Muscle layer of colon (tissue), 2 donors: ENCODE results near the gene MZT2A.
"Not testable (repeated sequence)": the region's sequence is repeated elsewhere in the genome, so short reads cannot be mapped to it uniquely, and the experiment has no call there.

Source experiments
- H3K27ac ChIP-seq: one replicate; pipeline ENCODE4 v1.7.0; 2013; ENCODE audit warnings: low read depth, mild to moderate bottlenecking, low read length, moderate library complexity
- H3K27me3 ChIP-seq, 2 donors: one replicate each; pipeline ENCODE4 v1.7.0; 2013; ENCODE audit warnings: low read length in 2 of 2, mild to moderate bottlenecking in 2 of 2; ENCODE audit not compliant: insufficient read depth in 2 of 2, control insufficient read depth in 1 of 2
- H3K36me3 ChIP-seq: one replicate; pipeline ENCODE4 v1.7.0; 2013; ENCODE audit warnings: mild to moderate bottlenecking, low read length; ENCODE audit not compliant: insufficient read depth
- H3K4me1 ChIP-seq: one replicate; pipeline ENCODE4 v1.7.0; 2013; ENCODE audit warnings: mild to moderate bottlenecking, low read length; ENCODE audit not compliant: insufficient read depth
- H3K4me3 ChIP-seq, 2 donors: one replicate each; pipeline ENCODE4 v1.7.0; 2013; ENCODE audit warnings: low read length in 2 of 2, low read depth in 1 of 2, mild to moderate bottlenecking in 1 of 2, moderate library complexity in 1 of 2
- H3K9ac ChIP-seq: one replicate; pipeline ENCODE4 v1.7.0; 2013; ENCODE audit warnings: low read length
- H3K9me3 ChIP-seq: one replicate; pipeline ENCODE4 v1.7.0; 2013; ENCODE audit warnings: mild to moderate bottlenecking, low read length
- donor health status: abdominal sarcoma.
- donor health status: Adenocarcinoma of cecum.

The MZT2A gene

DNA sequence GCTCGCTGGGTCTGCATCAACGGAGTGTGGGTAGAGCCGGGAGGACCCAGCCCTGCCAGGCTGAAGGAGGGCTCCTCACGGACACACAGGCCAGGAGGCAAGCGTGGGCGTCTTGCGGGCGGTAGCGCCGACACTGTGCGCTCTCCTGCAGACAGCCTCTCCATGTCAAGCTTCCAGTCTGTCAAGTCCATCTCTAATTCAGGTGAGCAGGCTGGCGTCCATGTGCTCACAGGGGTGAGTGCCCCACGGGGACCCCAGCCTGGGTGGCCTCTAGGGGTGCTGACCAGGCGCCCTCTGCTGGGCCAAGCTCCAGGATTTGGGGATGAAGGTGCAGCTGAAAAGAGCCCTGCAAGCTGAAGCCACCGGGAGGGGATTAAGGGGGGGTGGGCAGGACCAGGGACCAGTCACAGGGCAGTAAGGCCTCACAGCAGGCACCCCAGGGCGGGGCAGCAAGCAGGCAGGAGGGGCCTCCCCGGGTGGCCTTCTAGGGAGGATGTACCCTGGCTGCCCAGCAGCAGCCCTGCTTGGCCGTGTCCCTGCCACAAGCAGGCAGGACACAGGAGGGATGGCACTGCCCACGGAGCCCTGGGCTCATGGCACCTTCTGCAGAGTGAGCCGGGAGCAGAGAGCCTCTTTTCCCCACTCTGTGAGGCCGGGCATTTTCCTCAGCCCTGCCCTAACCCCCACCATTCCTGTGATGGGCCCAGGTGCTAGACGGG is 38.6 kb upstream of the MZT2A start:
- not testable (repeated sequence) for H3K9me3 ChIP-seq, H3K36me3 ChIP-seq, H3K4me1 ChIP-seq, H3K27me3 ChIP-seq, H3K4me3 ChIP-seq, H3K27ac ChIP-seq, H3K9ac ChIP-seq

DNA sequence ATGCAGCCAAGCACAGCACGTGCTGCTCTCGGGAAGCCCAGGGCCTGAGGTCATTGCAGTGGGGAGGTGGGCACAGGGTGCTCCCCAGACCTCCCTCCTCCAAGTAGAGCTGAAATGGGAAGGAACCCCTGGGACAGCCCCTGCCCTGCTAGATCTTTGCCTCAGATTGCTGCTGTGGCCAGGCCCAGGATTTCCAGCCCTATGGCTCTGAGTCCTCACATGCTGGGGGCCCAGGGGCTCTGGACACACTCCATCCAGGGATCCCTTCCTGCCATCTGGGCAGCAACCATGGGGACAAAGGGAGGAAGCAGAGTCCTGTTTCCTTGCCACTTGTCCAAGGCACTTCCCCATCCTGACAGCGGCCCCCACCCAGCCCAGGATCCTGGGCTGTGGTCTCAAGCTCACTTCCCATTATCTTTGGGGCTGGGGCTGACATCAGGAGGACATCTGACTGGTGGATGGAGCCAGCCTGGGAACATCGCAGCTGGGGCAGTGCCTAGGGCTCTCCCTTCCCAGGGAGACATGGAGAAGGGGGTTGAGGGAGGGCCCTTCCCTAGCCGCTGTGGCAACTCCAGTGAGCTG is 37.8 kb upstream of the MZT2A start:
- not testable (repeated sequence) for H3K9me3 ChIP-seq, H3K4me3 ChIP-seq, H3K27ac ChIP-seq, H3K4me1 ChIP-seq, H3K36me3 ChIP-seq, H3K9ac ChIP-seq, H3K27me3 ChIP-seq

DNA sequence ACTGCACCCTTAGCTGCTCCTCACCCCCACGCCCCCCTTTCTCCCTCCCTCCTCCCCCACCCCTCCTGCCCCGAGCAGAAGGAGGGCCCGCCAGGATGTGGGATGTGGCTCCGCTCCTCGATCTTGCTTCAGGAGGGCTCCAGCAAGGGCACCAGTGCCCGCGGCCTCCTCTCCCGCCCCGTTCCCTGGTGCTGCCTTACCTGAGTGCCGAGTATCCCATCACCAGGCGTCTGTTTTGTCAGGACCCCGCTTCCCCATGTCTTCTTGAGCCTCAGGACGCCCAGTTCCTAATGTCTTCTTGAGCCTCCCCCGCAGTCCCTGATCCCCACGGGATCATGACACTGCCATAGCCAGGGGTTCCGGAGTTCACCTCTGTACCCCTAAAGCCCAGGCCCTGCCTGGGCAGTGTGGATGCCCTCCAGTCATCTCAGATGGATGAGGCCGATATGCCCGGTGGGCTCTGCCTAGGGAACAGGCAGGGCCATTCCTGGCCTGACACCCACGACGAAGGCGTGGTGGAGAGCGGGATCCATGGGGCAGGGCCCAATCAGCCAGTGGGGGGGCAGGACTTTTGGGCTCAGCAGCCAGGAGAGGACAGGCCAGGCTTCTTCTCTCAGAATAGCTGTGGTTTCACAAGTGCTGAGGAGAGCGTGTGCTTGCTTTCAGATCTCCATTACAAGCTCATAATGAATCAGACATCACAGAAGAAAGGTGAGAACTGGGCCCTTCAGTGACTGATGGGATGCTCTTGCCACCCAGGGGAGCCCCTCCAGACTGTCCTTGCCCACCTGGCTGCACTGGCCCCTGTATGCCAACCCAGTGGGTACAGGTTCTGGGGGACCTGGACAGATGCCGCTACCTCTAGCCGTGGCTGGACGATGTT is 37.0 kb upstream of the MZT2A start:
- H3K36me3 ChIP-seq, H3K9ac ChIP-seq, H3K27ac ChIP-seq, H3K27me3 ChIP-seq, H3K4me1 ChIP-seq, H3K4me3 ChIP-seq, H3K9me3 ChIP-seq: not testable (repeated sequence)

DNA sequence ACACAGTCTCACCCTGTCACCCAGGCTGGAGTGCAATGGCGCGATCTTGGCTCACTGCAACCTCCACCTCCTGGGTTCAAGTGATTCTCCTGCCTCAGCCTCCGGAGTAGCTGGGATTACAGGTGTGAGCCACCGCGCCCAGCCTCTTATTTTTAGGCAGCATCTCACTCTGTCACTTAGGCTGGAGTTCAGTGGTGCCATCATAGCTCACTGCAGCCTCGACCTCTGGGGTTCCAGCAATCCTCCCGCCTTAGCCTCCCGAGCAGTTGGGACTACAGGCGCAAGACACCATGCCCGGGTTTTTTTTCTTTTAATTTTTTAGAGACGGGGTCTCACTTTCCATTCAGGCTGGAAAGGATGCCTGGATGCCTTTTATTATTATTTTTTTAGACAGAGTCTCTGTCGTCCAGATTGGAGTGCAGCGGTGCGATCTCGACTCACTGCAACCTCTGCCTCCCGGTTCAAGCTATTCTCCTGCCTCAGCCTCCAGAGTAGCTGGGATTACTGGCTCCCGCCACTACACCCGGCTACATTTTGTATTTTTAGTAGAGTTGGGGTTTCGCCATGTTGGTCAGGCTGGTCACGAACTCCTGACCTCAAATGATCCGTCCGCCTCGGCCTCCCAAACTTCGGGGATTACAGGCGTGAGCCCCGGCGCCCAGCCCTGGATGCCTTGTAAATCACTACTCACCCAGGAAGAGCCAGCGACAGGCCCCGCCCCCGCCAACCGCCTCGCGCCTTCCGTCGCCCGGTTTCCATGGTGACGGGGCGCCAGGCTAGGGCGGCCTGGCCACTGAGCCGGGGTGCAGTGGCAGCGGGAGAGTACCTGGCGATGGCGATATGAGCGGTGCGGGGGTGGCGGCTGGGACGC is 35.2 kb upstream of the MZT2A start, which contains the start of gene CCDC74A:
TSS of gene CCDC74A (plus strand) at position 758 of the 871 bp plus-strand sequence. CDS start at position 841, 83 bp downstream.
- H3K9ac ChIP-seq, H3K4me1 ChIP-seq, H3K27me3 ChIP-seq, H3K9me3 ChIP-seq, H3K36me3 ChIP-seq, H3K27ac ChIP-seq: not testable (repeated sequence)
- peak within 1 kb of the TSS in 1 of 2 donors; percentile 49 for H3K4me3 ChIP-seq

DNA sequence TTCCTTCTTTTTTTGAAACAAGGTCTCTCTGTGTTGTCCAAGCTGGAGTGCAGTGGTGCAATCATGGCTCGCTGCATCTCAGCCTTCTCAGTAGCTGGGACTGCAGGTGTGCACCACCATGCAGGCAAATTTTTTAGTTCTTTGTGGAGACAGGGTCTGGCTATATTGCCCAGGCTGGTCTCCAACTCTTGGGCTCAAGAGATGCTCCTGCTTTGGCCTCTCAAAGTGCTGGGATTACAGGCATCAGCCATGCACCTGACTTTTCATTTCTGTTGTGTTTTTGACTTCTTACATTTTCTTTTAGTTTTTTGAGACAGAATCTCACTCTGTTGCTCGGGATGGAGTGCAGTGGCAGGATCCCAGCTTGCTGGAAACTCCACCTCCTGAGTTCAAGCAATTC is 33.1 kb upstream of the MZT2A start:
- H3K9me3 ChIP-seq, H3K36me3 ChIP-seq, H3K4me3 ChIP-seq, H3K9ac ChIP-seq, H3K4me1 ChIP-seq, H3K27ac ChIP-seq, H3K27me3 ChIP-seq: not testable (repeated sequence)

DNA sequence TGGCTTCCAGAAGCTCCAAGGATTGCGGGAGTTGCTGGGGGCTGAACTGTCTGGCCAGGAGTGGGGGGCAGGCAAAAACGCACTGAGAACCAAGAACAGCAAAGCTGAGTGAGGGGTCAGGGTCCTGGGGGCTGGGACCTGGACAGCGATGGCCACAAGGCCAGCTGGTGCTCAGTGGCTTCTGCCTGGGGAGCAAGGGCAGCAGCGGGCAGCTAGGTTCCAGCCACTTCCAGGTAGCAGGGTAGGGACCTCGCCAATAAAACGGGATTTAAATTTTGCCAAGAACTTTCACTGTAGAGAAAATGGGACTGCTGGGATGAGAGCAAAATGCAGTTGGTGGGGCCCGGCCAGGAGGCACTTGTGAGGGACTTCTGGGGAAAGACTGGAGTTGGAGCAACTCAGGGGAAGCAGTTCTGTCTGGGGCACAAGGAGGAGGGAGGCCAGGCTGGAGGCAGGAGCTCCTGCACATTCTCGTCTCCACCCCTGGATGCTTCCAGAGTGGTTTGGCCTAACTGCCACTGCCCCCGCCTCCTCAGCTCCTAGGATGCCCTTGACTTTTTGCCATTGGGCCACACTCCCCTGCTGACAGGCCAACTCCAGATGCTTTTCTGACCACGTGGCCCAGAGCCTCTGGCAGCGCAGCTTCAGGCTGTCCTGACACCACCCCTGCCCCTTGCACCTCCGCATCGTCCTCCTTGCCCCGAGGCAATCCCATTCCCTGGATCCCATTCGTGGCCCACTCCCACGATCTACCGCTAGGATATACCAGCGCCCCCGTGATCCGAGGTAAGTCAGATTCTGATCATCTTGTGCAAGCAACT is 30.0 kb upstream of the MZT2A start:
- H3K36me3 ChIP-seq, result peaks cover 2% of the 10 kb centered on the region
- no peaks in the 10 kb centered on the region for H3K4me1 ChIP-seq
- H3K9me3 ChIP-seq, result no peaks in the 10 kb centered on the region
- H3K27me3 ChIP-seq, result no peaks in the 10 kb centered on the region
- H3K4me3 ChIP-seq, result no peak overlapping the region
- no peak overlapping the region for H3K27ac ChIP-seq
- no peak overlapping the region for H3K9ac ChIP-seq

DNA sequence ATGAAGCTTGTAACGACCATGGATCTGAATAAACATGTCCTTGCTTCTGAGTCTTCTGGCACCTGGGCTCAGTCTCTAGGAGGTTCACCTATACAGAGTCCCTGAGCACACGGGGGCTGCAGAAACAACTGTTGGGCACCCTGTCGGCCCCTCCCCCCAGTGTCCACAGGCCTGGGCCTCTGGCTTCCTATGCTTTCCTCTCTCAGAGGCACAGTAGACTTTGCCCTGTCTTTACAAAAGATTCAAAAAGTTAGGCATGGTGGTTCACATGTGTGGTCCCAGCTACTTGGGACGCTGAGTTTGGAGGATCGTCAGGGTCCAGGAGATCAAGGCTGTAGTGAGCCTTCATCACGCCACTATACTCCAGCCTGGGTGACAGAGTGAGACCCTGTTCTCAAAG is 29.3 kb upstream of the MZT2A start:
- H3K27me3 ChIP-seq, H3K4me1 ChIP-seq, H3K27ac ChIP-seq, H3K4me3 ChIP-seq, H3K9ac ChIP-seq, H3K9me3 ChIP-seq, H3K36me3 ChIP-seq: not testable (repeated sequence)

DNA sequence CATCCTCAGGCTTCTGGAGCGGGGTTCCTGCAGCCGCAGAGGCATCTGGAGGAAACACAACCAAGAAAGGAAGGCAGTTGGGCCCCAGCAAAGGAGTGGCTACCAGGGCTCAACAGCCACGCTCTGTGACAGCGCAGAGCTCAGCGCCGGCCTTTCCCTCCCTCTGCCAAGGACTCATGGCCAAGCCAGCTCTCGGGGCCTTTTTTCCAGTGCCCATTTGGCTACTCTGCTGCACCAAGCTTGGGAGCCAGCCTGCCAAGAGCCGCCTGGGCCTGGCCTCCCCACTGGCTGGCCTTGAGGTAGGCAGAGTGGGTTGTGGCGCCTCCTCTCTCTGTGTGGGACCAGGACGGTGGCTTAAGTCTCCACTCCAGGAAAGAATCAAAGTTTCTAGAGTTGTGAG is 28.3 kb upstream of the MZT2A start:
- Histone ChIP-seq H3K36me3 (peaks cover 4% of the 10 kb centered on the region), H3K27me3 (no peaks in the 10 kb centered on the region)

DNA sequence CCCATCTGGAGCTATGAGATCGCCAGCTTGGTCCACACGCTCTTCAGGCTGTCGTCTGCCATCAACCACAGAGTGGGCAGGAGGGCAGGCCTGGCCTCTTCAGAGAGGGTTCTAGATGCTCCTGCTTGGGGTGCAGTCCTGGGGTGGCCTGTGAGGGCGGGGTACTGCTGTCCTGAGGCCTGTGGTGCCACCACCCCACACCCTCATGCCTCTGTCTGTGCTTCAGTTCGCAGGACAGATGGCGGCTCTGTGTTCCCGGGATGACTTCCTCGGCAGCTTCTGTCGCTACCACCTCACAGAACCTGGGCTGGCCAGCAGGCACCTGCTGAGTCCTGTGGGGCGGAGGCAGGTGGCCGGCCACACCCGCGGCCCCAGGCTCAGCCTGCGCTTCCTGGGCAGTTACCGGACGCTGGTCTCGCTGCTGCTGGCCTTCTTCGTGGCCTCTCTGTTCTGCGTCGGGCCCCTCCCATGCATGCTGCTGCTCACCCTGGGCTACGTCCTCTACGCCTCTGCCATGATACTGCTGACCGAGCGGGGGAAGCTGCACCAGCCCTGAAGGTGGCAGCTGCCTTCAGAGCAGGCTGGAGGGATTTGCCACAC is 27.8 kb upstream of the MZT2A start:
- not testable (repeated sequence) for H3K4me1 ChIP-seq, H3K36me3 ChIP-seq, H3K27me3 ChIP-seq, H3K4me3 ChIP-seq, H3K27ac ChIP-seq, H3K9me3 ChIP-seq, H3K9ac ChIP-seq

More for the DNA sequence above, 28.3 kb upstream of the MZT2A start:
- H3K4me3 ChIP-seq, result no peak overlapping the region
- H3K9me3 ChIP-seq, result no peaks in the 10 kb centered on the region
- no peak overlapping the region for H3K27ac ChIP-seq
- H3K9ac ChIP-seq, result no peak overlapping the region
- H3K4me1 ChIP-seq, result no peaks in the 10 kb centered on the region

DNA sequence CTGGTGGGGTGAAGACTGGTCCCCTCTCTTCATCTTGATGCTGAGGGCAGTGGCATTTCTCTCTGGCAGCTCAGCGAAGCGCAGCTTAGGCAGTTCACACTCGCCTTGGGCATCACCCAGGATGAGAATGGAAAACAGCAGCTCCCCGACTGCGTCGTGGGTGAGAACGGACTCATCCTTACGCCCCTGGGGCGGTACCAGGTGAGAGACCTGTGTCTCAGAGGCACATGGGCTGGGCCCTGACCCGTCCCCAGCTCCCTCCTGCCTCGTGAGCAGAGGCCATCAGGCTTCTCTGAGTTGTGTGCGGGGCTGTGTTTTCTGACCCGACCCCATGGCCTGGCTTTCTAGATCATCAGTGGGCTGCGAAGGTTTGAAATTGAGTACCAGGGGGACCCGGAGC is 27.3 kb upstream of the MZT2A start:
- Histone ChIP-seq H3K36me3 (peaks cover 4% of the 10 kb centered on the region), H3K27me3 (no peaks in the 10 kb centered on the region), H3K27ac (no peak overlapping the region), H3K9ac (no peak overlapping the region), H3K9me3 (no peaks in the 10 kb centered on the region), H3K4me3 (no peak overlapping the region), H3K4me1 (no peaks in the 10 kb centered on the region)
